ENCODE results near the gene C10orf105.
A peak's percentile ranks its signal among the peaks of the same experiment; 100 is the strongest.

Gene C10orf105

DNA sequence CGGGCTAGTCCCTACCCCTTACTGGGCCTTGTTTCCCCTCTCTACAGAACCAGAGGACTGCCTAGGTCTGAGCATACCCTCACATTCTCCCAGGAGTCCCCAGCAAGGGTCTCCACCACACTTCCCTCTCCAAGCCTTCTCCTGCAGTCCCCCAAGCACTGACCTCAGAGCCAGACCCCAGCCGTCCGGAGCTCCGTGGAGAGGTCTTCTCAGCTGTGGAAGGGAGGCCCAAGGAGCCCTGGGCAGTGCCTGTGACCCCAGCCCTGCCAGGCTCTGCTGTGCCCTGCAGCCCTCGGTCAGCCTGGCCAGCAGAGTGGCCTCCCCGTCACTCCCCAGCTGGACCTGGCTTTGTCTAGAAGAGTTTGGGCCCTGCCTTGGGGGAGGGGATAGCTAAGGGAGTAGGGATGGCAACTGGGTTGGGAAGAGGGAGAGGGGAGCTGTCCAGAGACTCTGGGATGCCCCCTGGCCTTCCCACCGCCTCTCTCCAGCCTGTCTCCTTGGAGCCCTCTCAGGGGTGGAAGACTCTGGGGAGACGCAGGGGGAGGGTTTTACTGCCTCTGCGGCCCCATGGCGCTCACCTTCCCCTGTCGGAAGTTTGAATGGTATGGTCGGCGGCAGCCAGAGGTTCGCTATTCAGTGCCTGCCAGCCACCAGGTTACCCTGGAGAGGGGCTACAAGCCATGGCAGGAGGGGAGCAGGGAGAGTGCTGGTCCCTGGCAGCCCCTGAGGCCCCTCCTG lies at the start of gene C10orf105:
Gene C10orf105, minus strand, starts transcription at position 315 of the 738 bp plus-strand sequence. CDS start 3,441 bp downstream, outside the sequence.
- no peak for DNase-seq

GRCh38 chr10:71767420-71768035 lies 48.0 kb upstream of the C10orf105 start:
- DNase-seq = no peak

DNA sequence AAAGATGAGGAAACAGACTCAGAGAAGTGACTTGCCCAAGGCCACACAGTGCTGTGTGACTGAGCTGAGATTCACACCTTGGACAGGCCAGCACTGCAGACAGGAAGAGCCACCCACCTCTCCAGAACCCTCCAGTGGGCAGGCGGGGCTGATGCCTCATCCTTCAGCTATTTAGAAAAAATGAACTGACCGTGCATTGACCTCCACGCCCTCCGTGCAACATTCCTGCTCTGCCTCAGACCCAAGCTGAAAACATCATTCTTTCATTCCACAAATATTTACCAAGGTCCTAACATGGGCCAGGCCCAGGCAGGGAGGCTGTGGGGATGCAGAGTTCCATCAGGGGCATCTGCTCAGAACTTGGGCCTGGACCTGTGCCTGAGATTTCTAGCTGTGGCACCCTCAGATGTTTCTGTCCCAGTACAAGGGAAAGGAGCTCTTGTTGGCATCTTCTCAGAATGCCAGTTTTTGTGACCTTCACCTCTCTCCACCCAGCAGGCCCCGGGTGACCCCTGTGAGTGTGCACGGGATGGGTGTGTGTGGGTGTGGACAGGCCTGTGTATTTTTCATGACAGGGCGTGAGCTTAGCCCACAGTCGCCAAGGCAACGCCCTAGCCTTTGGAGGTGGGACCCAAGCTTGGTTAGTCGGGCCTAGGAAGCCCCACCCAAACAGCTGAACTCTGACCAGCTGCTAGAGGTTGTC lies 47.3 kb upstream of the C10orf105 start:
- DNase-seq = no peak

- no peak for DNase-seq
Measured at GRCh38 chr10:71765906-71766716, 46.5 kb upstream of the C10orf105 start.

GRCh38 chr10:71765176-71765904 lies 45.8 kb upstream of the C10orf105 start:
- DNase-seq = no peak

DNA sequence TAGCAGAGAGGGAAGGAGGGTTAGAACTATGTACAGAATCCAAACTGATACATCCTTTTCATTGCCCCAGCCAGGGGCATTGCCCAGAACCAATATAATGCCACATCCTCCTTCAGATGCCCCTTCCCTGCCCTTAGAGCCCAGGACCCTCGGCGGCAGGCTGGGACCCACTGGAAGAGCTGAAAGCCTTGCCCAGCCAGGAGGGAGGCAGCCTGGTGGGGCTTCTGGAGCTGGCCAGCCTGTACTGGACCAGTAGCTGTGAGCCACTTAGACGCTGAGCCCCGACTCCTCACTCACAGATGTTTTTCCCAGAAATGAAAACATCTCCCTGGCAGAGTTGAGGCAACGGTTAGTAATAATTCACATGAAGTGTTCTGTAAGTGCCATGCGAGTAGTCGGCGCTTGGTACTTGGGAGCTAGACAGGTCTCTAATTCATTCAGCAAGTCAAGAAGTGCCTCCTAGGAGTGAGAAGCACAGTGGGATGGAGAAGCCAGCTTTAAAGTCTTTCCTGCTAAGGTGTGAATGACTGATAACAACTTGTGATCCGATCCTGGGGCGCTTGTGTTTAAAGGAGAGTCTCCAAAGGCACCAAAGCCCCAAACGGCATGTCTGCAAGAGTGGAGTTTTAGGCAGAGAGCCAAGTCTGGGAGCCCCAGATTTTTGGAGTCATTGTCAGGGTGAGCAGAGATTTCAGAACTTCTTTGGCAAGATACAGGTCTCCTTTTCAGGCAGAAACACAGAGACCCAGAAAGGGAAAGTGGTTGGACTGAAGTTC lies 44.0 kb upstream of the C10orf105 start:
- DNase-seq = no peak

DNA sequence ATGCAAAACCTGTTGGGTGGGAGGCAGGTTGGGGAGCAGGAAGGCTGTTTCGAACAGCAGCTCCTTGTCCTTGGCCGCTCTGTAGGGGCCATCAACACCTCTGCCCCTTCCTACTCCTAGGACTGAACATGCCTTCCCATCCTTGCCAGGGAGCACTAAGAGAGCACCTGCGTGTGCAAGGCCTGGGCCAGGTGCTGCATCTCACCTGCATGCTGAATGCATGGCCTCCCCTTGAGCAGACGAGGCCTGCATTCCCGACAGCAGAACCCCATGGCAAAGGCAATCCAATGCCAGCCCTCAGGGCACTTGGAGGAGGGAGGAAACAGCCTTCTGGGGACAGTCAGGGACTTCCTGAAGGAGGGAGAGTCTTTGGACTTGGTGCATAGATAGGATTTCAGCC lies 42.7 kb upstream of the C10orf105 start:
- no peak for DNase-seq

DNA sequence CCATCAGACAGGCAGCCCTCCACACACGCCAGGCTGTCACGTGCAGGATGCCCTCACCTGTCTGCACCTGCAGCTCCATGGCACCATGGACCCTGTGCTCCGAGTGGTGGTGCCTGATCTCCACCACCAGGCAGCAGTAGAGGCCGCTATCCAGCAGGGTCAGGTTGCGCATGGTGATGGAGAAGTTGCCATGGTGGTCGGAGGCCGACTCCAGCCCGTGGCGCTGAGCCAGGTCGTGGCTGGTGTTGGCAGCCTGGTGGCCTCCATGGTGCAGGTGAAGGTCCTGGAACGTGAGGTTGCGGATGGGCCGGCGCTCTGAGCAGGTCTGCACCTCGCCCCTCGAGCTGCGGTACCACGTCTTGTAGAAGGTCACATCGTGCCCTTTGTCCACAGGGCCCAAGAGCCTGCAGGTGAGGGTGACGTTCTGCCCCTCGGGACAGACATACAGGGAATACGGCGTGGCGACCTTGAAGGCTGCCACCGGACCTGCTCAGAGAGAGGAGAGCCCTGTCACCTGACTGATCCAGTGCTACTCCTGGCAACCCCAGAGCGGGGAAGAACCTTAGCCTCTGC lies 42.0 kb upstream of the C10orf105 start:
- no peak for DNase-seq

DNA sequence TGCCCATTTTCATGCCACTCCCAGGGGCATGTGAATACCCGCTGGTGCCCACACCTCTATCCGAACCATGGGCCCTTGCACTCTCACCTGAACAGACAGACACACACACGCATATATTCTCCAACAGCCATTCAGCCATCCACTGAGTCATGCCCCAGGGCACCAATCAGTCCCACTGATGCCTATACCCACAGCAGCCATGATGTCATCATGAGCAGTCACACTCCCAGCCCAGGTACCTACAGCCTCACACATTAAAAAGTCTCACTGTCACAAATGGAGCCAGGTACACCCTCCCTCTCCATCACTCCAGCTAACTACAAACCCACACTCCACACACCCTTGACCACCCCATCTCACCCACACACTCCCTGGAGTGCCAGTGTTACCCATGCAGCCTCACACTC lies 41.5 kb upstream of the C10orf105 start:
- peak; percentile 65 for DNase-seq

DNA sequence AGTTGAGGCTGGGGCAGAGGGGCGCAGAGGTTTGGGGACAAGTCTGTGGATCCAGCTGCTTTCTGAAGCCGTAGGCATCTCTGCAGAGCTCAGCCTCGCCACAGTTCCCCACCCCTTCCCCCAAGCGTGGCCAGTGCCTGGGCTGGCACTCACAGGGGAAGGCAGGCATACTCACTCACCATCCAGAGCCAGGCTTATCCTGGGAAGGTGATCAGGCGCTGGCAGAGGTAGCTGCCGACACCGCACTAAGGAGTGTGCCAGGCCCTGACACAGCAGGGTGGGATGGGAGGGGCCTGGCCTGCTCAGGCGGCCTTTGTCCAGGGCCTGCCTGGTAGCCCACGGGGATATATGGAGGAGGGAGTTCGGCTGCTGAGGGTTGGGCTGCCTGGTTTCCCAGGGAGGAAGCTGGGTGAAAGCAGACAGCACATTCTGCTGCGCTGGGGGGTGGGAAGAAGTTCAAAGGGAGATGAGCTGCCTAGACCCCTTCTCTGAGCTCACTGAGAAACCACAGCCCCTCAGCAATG lies 37.9 kb upstream of the C10orf105 start:
- DNase-seq = no peak

- DNase-seq = peak; percentile 40
Measured at GRCh38 chr10:71756311-71757191, 37.0 kb upstream of the C10orf105 start.

DNA sequence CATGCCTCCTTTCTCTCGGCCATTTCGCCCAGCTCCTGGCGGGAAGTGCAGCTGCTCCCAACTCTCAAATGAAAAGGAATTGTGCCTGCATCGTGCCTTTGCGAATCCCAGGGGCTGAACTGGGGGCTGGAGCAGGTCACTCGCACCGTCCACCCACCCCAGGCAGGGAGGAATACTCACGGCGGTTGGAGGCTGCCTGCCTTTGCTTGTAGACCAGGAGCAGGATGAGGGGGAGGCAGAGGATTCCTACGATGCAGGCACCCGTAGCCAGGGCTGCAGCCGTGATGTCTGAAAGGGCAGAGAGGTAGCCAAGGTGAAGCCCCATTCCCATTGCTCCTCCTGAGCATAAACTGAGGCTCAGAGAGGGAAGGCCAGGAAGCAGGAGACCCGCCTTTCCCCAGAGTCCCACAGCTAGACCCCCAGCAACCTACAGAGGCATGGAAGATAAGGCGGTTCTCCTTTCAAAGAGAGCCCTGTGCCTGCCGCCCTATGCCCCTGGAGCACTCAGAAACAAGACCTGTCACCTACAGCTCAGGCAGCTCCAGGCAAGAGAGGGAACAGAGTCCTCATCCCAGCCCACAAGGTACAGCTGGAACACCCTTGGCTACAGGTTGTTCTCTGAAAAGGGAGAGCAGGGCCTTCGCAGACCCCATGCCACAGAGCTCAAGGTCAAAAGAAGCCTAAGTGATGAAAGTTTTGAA lies 35.8 kb upstream of the C10orf105 start:
- DNase-seq = no peak

DNA sequence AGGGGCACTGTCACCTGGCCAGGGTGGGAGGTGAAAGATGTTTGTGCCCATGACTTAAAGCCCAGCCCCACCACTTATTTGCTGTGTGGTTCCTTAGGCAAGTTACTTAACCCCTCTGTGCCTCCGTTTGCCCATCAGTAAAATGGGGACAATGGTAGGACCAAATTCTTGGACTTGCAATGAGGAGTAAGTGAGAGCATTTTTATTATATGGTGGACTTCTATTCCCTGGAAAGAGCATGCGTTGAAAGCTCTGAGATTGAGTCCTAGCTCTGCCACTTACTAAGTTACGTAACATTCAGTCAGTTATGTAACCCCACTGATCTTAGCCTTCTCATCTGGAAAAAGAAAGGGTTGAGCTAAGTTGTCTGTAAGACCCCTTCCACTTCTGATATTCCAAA lies 35.0 kb upstream of the C10orf105 start:
- no peak for DNase-seq

DNA sequence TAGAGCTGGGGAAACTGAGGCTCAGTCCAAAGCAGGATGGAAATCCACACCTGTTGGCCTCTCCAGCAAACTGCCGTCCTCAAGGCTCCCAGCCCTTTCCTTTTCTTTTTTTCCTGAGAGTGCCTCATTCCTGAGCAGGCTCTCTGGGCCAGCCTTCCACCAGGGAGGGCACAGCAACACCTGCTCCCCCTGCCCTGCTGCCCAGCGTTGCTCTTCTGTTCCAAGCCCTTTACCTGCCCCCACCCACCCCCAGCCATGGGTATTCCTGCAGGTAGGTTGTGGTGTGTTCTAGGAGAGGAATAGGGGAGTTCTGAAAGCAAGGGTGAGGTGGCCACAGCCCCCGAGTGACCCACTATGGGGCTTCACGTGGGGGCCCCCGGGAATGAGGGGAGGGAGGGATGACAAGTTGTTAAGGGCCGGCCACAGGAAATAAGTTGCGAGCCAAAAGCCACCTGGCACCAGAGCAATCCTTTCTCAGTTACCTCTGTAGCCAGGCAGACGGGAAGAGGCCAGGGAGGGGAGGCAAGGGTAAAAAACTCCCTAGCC lies 34.5 kb upstream of the C10orf105 start:
- no peak for DNase-seq

DNA sequence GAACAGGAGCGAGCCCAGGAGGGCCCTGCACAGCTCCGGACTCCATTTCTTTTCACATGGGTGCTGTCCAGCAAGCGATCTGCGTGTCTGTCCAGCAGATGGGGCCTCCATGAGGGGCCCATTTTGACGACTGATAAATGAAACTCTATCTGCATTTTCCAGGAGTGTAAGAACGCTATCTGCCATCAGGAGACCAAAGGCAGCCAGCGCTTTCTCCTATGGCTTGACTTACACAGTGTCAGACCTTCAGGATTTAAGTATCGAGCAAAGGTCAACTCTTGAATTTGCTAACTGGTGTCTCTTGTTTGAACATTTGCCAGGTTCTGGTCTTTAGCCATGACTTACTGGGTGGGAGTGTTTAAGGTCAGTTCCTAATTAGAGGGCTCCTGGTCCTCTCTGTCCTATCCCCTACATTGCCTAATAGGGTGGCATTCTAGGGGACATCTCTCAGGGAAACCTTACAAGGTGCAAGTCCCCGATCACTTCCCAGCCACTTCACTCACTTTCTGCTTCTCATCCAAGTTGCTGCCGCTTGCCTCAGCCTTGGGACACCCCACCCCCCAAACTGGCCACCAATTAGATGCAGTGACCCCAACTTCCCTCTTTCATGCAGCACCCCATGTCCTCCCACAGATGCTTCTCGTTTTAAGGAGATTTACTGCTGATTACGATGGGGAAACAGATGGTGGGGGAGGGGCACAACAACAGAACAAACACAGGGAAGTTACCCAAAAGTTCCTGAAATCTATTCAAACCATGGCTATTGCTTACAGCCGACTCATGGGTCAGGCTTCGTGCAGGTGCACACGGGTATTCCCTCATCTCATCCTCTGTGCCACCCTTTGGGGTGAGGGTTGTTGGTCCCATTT lies 33.7 kb upstream of the C10orf105 start:
- DNase-seq = no peak

DNA sequence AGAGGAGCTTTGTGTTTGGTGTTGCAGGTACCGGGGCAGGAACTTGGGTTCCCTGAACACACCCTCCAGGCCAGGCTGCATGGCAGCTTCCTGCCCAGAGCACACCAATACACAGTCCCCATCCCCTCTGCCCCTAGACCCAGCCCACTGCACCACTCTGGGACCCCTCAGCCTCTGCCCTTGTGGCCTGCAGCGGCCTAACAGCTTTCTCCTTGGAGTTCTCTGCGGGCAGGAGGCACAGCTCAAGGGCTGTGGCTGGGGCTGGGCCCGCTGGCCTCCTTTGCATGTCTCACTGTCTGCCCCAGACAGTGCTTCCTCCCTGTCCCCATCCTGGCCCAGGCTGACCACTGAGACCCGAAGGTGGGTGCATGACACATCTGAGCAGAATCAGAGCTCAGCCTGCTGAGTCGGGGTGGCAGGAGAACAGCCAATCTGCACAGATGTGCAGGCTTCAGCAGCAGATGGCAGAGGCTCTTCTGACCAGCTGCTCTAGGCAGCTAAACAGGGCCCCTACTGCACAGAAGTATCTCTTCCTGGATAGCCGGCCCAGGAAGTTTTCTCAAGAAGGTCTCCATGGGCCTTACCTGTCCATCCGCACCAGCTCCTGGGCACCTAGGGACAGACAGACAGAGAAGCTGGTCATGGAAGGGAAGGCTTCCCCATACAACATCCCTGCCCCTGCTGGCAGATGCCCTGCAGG lies 33.0 kb upstream of the C10orf105 start:
- no peak for DNase-seq

GRCh38 chr10:71751515-71752224 lies 32.1 kb upstream of the C10orf105 start:
- DNase-seq = no peak

Data from stimulated activated CD4-positive, alpha-beta T cell treated with anti-CD3 and anti-CD28 coated beads, Interleukin-1b, Interleukin-23, amount 100 ng/mL, for 48 hours (primary cell).